GOT3 (cell line): ENCODE results near the gene ANKRD63.

ENCODE experiments used
- DNase-seq: peaks from one replicate; lab custom pipeline; 2025; ENCODE audit warnings: mixed read lengths; lab: John Stamatoyannopoulos, UW

The ANKRD63 gene

GRCh38 chr15:40295877-40296560 is 13.2 kb upstream of the ANKRD63 start:
- DNase-seq = no peak

GRCh38 chr15:40295297-40295696 is 12.4 kb upstream of the ANKRD63 start:
- DNase-seq = no peak

GRCh38 chr15:40293905-40294895 is 11.3 kb upstream of the ANKRD63 start:
- DNase-seq = no peak

GRCh38 chr15:40293006-40293405 is 10.1 kb upstream of the ANKRD63 start:
- no peak for DNase-seq

GRCh38 chr15:40292246-40292645 is 9.4 kb upstream of the ANKRD63 start:
- no peak for DNase-seq

- peak; percentile 30 for DNase-seq
Observed at GRCh38 chr15:40290918-40291574, 8.2 kb upstream of the ANKRD63 start.

GRCh38 chr15:40290545-40290917 is 7.7 kb upstream of the ANKRD63 start:
- no peak for DNase-seq

GRCh38 chr15:40289140-40289775 is 6.4 kb upstream of the ANKRD63 start:
- no peak for DNase-seq

- DNase-seq = no peak
Observed at GRCh38 chr15:40287968-40288367, 5.1 kb upstream of the ANKRD63 start.

- DNase-seq = no peak
Observed at GRCh38 chr15:40287505-40287904, 4.6 kb upstream of the ANKRD63 start.

- no peak for DNase-seq
Observed at GRCh38 chr15:40286794-40287193, 3.9 kb upstream of the ANKRD63 start.

GRCh38 chr15:40286061-40286532 is 3.2 kb upstream of the ANKRD63 start:
- DNase-seq = no peak

GRCh38 chr15:40285554-40286011 is 2.7 kb upstream of the ANKRD63 start:
- DNase-seq = no peak

GRCh38 chr15:40285151-40285550 is 2.3 kb upstream of the ANKRD63 start:
- DNase-seq = no peak

GRCh38 chr15:40283615-40284300 is 894 bp upstream of the ANKRD63 start:
- no peak for DNase-seq

- DNase-seq = no peak
Observed at GRCh38 chr15:40282147-40282868, 556 bp downstream of the ANKRD63 start.

- no peak for DNase-seq
Observed at GRCh38 chr15:40281801-40282146, 1.1 kb downstream of the ANKRD63 start.

GRCh38 chr15:40281057-40281800 is 1.6 kb downstream of the ANKRD63 start:
- DNase-seq = no peak

GRCh38 chr15:40280260-40281056 is 2.4 kb downstream of the ANKRD63 start:
- DNase-seq = no peak
